GM12892 (cell line): ENCODE measurements around the gene SLC25A28.

ENCODE experiments used
- POLR2A ChIP-seq: IDR thresholded peaks from 2 replicates; pipeline ENCODE4 v1.6.1; 2011; ENCODE audit warnings: low read depth, low read length, control low read depth
- POLR2AphosphoS5 ChIP-seq: IDR thresholded peaks from 2 replicates; pipeline ENCODE4 v1.6.1; 2011; ENCODE audit warnings: low read depth, low read length, control low read depth
- TAF1 ChIP-seq: IDR thresholded peaks from 2 replicates; pipeline ENCODE4 v1.6.1; 2011; ENCODE audit warnings: low read depth, mild to moderate bottlenecking, control low read depth, low read length, borderline replicate concordance

DNA sequence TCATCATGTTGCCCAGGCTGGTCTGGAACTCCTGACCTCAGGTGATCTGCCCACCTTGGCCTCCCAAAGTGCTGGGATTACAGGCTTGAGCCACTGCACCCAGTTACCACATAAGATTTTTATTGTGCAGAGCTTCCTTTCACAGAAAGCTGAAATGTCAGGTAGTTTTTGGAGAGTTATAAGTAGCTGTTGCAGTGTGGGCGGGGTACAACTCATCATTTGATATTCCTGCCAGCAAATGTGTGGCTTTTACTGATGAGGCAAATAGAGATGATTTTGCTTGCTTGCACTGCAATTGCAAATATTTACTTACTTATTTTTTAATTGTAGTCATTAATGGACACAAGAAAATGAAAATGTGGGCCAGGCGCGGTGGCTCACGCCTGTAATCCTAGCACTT, 55.1 kb downstream of the SLC25A28 start:
- no peak for TF ChIP-seq TAF1
- no peak for TF ChIP-seq POLR2AphosphoS5
- TF ChIP-seq POLR2A, result no peak
